8988T (cell line): Measurements from ENCODE around the gene MEGF6.

Experiments used
- DNase-seq: peaks from one replicate; pipeline ENCODE4 v3.0.0; 2011

Gene MEGF6

GRCh38 chr1:3500265-3500835, 111.0 kb downstream of the MEGF6 start:
- DNase-seq = no peak

GRCh38 chr1:3499611-3500010, 111.7 kb downstream of the MEGF6 start:
- no peak for DNase-seq

GRCh38 chr1:3498986-3499385, 112.3 kb downstream of the MEGF6 start:
- DNase-seq = no peak

DNA sequence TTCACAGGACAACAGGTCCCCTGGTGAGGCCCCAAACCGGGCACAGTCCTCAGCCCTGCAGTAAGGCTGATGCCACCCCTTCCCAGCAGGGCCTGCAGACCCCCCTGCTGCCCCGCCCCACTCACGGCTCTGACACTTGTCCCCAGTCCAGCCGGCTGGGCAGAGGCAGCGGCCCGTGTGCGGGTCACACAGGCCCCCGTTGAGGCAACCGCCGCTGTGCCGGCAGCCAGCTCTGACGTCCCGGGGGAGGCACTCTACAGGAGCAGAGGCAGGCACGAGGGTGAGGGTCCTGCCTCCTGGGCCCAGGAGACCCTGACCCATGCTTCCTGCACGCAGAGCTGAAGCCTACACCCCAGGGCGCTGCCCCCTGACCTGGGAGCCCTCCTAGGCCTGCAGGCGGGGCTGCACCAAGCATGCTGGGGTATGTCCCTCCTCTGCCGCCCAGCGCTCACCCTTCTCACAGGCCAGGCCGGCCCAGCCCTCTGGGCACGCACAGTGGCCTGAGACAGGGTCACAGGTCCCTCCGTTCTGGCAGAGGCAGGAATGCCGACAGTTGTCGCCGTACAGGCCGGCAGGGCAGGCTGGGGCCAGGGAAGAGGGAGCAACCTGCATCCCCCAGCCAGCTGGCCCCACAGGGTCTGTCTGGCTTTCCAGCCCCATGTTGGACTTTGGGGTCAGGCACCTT, 112.9 kb downstream of the MEGF6 start:
- DNase-seq = no peak

DNA sequence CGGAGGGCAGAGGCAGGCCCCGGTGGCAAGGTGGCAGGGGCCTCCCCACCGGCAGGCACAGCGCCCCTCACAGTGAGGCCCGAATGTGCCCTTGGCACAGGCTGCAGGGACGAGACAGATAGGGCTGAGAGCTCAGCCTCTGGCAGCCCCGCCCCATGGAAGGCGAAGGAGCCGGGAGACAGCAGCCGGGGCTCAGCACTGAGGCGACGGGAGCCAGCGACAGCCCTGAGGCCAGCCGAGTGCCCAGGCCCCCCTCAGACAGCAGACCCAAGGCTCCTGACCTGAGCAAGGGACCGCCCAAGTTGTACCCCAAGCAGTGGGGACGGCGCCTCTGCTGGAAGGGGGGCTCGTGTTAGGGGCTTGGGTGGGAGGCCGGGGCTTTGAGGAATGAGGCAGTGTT, 113.8 kb downstream of the MEGF6 start:
- no peak for DNase-seq

DNA sequence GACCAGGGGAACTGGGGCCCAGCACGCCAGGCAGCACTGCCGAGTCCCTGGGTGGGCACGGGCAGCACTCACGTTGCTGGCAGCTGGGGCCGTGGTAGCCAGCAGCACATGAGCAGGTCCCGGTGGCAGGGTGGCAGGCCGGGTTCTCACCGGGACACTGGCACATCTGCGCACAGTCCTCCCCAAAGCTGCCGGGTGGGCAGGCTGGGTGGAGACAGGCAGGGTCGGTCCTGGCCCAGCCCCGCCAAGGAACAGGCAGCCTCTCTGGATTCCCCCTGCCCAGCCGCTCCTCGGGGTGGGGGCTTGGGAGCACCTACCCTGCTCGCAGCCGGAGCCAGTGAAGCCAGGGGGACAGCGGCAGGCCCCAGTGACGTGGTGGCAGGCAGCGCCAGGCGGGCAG, 114.4 kb downstream of the MEGF6 start:
- DNase-seq = no peak

DNA sequence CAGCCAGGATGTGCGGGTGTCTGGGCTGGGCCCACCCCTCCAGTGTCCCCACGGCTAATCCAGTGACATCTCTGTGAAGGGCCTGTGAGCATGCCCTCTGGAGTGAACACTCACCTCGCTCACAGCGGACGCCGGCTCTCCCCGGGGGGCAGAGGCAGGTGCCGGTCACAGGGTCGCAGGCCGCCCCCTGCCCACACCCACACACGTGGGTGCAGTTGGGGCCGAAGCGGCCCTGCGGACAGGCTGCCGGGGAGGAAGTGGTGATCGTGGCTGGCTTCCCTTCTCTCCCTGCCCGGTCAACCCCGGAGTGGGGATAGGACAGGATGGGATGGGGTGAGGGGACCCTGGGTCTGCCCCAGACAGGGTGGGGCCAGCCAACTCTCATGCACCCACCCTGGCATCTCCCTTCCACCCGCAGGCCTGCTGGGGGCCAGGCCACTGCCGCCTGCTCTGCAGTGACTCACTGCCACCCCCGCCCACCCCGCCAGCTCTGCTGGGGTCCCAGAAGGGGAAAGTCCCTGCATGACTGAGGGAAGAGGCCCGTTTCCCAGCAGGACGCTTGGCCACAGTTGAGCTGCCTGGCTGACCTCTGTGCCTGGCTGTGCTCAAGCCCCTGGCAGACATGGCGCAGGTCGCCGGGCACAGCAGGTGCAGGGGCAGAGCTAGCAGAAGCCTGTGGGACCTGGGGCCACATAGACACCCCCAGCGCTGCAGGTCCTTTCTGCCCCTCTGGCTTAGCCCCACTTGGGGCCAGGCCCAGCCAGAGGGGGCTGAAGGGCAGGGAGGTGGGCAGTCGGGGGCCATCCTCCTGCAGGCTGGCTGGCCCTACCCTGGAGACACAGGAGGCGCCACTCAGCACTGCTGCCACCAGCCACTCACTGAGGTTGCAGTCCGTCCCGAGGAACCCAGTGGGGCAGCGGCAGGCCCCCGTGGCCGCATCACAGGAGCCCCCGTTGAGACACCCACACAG, 115.2 kb downstream of the MEGF6 start:
- DNase-seq = no peak

GRCh38 chr1:3494321-3495308, 116.7 kb downstream of the MEGF6 start:
- no peak for DNase-seq

DNA sequence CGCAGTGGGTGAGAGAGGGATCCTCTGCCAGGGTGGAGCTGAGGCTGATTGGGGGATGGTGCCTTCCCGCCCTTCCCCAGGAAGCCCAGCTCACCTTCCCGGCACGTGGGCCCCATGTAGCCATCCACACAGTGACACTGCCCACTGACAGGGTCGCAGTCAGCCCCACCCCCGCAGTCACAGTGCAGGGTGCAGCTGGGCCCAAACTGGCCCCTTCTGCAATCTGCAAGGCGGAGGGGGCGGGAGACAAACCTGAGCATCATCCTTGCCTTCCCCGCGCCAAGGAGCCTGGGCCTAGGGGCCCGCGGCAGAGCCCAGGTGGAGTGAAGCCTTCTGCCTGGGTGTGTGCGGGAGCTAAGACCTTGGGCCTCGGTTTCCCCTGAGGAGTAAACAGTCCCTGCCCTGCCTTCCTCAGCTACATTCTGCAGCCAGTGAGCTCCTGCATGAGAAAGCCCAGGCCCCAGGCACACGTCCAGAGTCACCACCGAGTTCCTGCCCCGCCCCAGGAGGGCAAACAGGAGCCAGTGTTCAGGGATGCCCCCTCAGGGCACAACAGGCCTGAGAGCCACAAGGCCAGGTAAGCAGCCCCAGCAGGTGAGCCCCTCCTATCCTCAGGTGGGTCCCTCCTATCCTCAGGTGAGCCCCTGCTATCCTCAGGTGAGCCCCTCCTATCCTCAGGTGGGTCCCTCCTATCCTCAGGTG, 118.6 kb downstream of the MEGF6 start:
- DNase-seq = no peak

DNA sequence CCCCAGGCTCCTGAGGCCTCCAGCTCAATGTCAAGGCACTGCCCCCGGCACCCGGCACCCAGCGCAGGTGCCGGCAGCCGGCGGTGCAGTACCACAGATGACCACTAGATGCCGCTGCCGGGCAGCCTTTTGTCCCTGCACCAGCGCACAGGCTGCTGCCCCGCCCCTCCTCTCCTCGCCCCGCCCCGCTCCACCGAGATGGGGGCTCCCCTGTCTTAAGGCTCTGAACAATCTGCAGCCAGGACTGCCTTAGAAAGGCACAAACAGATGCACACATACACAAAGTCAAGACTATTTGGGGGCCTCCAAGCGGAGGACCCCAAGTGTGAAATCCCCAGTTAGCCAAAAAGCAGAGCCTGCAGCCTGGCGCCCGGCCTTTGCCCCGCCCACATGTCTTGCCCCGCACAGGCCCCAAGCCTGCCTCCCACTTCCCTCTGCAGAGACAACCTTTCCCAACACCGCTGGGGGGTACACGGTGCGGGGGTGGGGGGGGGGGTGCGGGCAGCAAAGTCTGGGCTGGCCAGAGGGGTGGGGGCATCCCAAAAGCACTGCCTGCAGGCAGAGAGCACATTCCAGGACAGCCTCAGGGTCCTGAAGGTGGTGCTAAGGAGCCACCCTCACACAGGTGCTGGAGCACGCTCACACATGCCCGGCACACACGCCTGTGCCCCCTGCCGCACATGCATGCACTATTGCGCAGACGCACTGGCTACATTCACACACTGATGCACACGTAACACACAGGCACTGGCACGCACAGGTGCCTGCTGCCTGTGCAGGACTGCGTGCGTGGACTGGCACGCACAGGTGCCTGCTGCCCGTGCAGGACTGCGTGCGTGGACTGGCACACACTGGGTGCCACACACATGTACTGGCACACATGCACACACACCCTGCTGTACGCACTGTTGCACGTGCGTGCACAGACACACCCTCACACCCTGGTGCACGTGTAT, 119.7 kb downstream of the MEGF6 start:
- DNase-seq = peak; percentile 64

DNA sequence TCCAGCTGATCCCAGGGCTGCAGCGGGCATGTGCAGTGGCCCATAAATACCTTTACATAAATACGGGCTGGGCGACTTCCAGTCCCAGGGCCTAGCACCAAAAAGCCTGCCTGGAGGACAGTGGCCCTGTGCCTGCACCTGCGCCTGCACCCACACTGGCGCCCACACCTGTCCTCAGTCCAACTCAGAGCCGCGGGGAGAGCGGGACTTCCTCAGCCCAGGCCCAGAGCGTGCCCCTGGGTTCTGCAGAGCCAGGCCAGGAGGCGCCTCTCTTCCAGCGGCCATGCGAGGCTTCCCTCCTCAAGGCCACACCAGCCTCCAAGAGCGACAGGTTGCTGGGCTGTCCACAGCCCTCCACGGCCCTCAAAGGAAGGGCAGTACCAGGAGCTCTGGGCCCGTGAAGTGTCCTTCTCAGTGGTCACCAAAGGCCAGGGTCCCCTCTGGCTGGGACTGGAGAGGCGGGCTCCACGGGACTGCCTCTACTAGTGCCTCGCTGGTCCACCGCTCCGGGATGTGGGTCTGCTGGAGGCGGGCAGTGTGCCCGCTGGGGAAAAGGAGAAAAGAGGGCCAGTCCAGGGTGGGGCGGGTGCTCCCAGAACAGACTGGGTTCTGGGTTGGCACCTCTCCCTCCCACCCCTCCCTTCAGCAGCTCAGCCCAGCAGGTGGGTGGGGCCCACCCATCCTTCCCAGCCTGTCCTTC, 121.1 kb downstream of the MEGF6 start:
- DNase-seq = no peak

DNA sequence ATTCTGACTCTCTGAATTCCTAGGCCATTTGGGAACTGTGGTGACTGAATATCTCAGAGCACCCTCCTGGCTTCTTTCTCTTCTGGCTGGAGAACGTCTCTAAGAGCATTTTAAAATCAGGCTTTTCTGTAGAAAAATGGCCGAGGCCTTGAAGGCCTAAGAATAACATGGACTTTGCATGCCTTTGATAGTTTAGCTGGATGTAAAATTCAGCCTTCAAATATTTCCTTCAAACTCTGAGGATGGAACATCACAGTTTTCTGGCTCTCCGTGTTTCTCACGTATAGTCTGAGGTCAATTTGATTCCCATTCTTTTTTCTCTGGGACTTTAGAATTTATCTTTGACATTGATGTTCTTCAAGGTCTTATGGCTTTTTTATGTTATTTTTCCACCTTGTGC, 122.9 kb downstream of the MEGF6 start:
- DNase-seq = no peak

DNA sequence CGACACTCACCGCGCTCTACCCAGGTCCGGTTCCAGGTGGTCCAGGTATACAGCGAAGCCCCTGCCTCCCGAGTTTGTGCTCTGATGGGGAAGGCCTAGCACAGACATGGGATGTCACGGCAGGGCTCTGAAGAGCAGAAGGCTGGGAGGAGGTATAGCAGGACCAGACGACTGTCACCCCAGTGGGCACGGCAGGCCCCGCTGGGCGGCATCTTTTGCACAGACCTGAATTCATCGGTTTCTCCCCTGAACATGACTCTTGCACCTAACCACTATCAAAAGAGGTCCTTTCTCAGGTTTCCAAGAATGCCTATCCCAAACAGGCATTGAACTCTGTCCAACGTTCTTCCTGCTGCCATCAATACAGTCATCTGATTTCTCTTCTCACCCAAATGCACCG, 126.3 kb downstream of the MEGF6 start:
- DNase-seq = no peak

GRCh38 chr1:3483801-3484444, 127.4 kb downstream of the MEGF6 start:
- DNase-seq = peak; percentile 67

- DNase-seq = no peak
These were observed 127.9 kb downstream of the MEGF6 start for GRCh38 chr1:3483380-3483779.

DNA sequence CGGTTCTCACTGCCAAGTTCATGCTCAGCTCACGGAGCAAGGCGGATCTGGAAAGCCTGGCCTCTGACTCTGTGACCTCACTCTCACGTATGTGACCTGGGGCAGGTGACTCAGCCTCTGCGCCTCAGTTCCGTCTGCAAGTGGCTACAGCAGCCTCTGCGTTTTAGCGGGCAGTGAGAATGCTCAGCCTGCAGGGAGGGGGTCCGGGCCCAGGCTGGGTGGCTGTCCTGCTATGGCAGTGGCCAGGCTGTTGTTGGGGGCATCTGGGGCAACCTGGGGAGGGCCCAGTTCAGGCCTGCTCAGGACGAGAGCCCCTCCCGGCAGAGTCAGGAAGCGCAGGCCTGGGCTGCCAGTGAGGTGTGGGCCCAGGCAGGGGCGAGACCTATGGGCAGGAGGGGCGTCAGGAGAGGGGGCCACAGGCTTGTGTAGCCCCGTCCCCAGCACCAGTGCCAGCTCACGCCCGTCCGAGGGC, 128.9 kb downstream of the MEGF6 start:
- DNase-seq = peak; percentile 71

DNA sequence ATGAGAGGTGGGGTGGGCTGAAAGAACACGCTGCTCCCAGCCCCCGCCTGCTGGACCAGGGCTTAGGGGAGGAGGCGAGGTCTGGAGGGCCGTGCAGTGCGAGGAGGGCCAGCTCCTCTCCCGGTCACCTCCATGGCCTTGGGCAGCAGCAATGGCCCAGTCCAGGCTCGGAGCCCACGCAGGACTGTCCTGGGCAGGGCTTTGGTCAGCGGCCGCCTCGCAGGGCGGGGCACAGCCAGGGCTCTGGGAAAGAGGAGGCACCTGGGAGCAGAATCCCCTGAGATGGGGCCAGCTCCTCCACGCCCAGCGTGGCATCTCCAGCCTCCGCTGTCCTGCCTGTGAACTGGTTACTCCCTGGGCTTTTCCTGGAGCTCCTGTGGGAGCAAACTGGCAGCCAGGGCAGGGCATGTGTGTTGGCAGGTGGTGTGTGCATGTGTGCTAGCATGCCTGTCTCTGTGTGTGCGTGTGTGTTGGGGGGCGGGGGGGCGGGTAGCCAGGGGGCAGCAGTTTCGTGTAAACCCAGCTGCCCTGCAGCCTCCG, 129.4 kb downstream of the MEGF6 start:
- DNase-seq = no peak

DNA sequence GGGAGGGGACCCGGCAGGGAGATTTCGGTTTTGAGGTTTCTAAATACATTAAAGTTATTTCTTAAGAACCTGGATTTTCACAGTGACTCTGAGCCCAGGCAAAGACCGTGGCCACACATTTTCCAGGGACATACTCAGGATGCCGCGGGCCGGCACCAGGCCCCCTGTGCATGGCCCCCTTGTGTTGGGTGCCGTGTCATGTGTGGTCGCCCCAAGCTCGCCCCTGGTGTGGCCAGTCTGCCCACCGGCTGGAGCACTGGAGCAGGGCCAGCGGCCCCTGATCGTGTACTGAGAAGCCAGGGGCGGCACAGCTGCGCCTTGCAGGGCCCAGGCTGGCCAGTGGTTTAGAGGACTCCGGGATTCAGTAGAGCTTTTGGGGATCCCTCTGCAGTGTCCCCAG, 130.3 kb downstream of the MEGF6 start:
- DNase-seq = no peak

DNA sequence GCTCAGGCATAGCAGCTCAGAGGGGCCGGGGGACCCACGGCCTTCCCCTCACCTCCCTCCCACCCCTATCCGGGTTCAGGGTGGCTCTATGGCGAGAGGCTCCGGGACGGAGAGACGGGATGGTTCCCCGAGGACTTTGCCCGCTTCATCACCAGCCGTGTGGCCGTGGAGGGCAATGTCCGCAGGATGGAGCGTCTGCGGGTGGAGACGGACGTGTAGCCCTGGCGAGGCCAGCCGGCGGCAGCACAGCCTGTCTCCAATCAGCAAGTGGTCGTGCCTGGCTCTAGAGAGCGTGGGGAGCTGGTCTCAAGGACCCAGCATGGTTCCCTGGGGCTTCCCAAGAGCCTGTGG, 131.0 kb downstream of the MEGF6 start:
- DNase-seq = no peak
